KOPT-K1 (cell line): ENCODE data around the gene ENTHD1.
A peak's percentile ranks its signal among the peaks of the same experiment; 100 is the strongest.

Experiments
- H3K27ac ChIP-seq: fragments of 200-600 bp; sonication (generic); 2 replicates; pipeline ENCODE4 v1.5.1; 2016; ENCODE audit warnings: antibody characterized with exemption, mild to moderate bottlenecking, low read depth, low read length; ENCODE audit not compliant: poor library complexity, severe bottlenecking
- H3K36me3 ChIP-seq: fragments of 200-600 bp; sonication (generic); 2 replicates; pipeline ENCODE4 v1.5.1; 2017; ENCODE audit warnings: antibody characterized with exemption, mild to moderate bottlenecking, low read length, moderate library complexity; ENCODE audit not compliant: insufficient read depth
- H3K9me3 ChIP-seq: fragments of 200-600 bp; sonication (generic); 2 replicates; pipeline ENCODE4 v1.5.1; 2017; ENCODE audit warnings: antibody characterized with exemption, low read length, mild to moderate bottlenecking; ENCODE audit not compliant: insufficient read depth, poor library complexity, severe bottlenecking

Gene ENTHD1

GRCh38 chr22:39819429-39819828 lies 74.1 kb downstream of the ENTHD1 start:
- Histone ChIP-seq H3K9me3 (no peaks in the 10 kb centered on the region), H3K27ac (no peak overlapping the region), H3K36me3 (no peaks in the 10 kb centered on the region)

DNA sequence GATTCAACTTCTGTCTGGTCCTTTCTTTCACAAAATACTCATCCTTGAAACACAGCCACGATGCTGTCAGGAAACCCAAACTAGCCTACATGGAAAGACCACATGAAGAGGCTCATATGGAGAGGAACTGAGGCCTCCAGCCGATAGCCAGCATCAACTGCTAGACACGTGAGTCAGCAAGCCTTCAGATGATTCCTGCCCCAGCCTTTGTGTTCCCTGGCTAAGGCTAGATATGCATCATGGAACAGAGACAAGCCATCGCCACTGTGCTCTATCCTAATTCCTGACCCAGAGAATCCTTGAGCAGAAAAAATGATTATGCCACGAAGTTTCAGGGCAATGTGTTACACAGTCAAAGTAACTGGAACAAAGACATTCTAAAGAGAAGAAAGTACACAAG lies 75.5 kb downstream of the ENTHD1 start:
- no peak overlapping the region for H3K27ac ChIP-seq
- no peaks in the 10 kb centered on the region for H3K36me3 ChIP-seq
- no peaks in the 10 kb centered on the region for H3K9me3 ChIP-seq

- no peak overlapping the region for H3K27ac ChIP-seq
- no peaks in the 10 kb centered on the region for H3K9me3 ChIP-seq
- no peaks in the 10 kb centered on the region for H3K36me3 ChIP-seq
Observed at GRCh38 chr22:39815932-39816331, 77.6 kb downstream of the ENTHD1 start.

DNA sequence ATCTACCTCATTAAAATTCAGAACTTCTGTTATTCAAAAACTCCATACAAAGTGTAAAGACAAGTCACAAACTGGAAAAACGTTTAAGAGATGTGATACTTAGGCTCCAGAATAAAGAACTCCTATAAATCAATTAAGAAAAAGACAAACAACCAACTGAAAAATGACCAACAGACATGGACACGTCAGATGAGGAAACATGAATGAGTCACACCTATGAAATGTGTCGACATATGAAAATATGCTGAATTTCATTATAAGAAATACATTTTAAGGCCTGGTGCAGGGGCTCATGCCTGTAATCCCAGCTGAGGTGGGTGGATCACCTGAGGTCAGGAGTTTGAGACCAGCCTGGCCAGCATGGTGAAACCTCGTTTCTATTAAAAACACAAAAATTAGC lies 78.7 kb downstream of the ENTHD1 start:
- Histone ChIP-seq H3K36me3 (no peaks in the 10 kb centered on the region), H3K9me3 (no peaks in the 10 kb centered on the region), H3K27ac (no peak overlapping the region)

DNA sequence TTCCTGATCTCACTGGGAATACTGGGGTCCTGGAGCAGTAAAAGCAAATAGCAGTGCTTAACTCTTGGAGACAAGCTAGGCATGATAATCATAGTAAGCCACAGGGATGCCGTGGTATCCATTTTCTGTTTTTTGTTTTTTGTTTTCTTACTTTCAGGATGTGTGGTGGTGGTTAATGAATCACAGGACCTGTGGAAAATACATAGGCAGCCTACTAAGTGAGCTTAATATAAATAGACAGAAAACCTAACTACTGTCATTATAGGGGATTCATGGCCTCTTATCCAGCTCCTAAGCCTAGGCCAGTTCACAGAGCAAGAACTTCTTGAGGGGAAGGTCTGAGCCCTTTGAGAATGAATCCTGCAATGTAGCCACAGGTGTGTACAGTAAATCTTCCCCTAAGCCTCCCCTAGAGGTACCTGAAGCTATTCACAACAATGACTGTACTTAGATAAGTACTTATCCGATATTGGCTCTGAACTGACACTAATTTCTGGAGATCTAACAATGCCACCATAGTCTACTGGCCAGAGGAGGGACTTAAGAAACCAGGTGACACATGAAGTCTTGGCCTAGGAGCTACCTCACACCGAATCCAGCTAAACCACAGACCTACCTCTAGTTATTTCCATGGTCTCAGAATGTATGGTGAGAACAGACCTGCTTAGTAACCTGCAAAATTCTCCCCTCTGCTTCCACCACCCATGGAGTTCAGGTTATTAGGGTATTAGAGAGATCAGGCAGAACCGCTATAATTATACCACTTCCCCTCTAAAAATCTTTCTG lies 83.6 kb downstream of the ENTHD1 start:
- Histone ChIP-seq H3K9me3 (no peaks in the 10 kb centered on the region), H3K27ac (no peak overlapping the region), H3K36me3 (no peaks in the 10 kb centered on the region)

DNA sequence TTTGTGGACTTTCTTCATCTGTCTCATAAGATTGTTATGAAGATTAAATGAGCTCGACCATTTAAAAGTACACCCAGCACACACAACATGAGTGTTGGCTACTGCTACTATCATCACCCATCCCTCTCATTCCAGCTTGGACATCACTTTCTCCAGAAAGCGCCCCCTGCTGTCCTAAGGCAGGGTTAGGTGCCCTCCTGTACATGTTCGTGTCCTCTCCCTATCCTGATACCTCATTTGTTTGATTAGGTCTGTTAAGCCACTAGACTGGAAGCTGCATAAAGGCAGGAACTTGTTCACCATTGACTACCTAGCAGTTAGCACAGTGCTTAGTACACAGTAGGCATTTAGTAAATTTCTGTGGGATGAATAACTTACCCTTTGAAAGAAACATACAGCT lies 85.5 kb downstream of the ENTHD1 start:
- Histone ChIP-seq H3K36me3 (no peaks in the 10 kb centered on the region), H3K9me3 (no peaks in the 10 kb centered on the region), H3K27ac (no peak overlapping the region)

DNA sequence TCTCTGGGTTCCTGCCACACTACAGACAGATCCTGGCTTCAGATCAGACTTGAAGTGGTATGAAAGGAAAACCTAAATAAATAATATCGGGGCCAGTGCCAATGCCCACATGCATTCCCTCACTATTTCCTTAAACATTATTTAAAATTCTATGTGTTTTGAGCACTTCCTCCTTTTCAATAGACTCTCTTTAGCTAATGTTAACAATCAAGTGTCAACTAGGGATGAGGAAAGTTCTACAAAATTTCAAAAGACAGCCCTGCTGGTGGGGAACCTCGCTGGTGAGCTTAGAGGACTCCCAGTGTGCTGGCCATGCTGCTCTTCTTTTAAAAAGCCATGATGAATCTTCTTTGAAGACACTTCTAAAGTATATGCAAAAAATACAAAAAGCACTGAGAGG lies 87.5 kb downstream of the ENTHD1 start:
- Histone ChIP-seq H3K36me3 (no peaks in the 10 kb centered on the region), H3K27ac (no peak overlapping the region), H3K9me3 (no peaks in the 10 kb centered on the region)

DNA sequence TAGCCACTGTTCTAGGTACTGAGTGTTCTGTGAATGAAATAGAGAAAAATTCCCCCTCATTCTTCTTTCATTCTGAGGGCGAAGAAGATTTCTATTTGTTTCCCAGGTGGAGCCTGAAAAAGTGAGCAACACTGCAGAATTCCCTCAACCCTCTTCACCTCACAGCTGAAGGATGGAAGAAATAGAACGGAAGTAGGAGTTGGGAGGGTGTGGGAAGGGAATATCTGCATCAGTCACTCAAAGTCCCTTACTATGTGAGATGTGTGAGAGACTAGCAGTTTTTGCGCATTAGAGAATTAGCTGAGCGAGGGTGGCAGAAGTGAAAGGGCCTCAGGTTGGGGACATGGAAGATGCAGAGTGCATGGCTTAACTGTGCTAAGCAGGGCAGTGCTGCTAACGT lies 88.4 kb downstream of the ENTHD1 start:
- no peaks in the 10 kb centered on the region for H3K36me3 ChIP-seq
- H3K9me3 ChIP-seq = no peaks in the 10 kb centered on the region
- no peak overlapping the region for H3K27ac ChIP-seq

- Histone ChIP-seq H3K27ac (no peak overlapping the region), H3K9me3 (peaks cover 21% of the 10 kb centered on the region), H3K36me3 (no peaks in the 10 kb centered on the region)
Observed at GRCh38 chr22:39802682-39803081, 90.9 kb downstream of the ENTHD1 start.

- H3K9me3 ChIP-seq = peaks cover 32% of the 10 kb centered on the region
- no peak overlapping the region for H3K27ac ChIP-seq
- H3K36me3 ChIP-seq = no peaks in the 10 kb centered on the region
Observed at GRCh38 chr22:39800790-39801520, 92.6 kb downstream of the ENTHD1 start.

GRCh38 chr22:39797528-39798147 lies 95.9 kb downstream of the ENTHD1 start:
- Histone ChIP-seq H3K36me3 (no peaks in the 10 kb centered on the region), H3K27ac (no peak overlapping the region), H3K9me3 (peaks cover 34% of the 10 kb centered on the region)

- Histone ChIP-seq H3K27ac (no peak overlapping the region), H3K36me3 (no peaks in the 10 kb centered on the region), H3K9me3 (peaks cover 5% of the 10 kb centered on the region)
Observed at GRCh38 chr22:39789788-39790187, 103.8 kb downstream of the ENTHD1 start.

- H3K36me3 ChIP-seq = no peaks in the 10 kb centered on the region
- H3K9me3 ChIP-seq = no peaks in the 10 kb centered on the region
- no peak overlapping the region for H3K27ac ChIP-seq
Observed at GRCh38 chr22:39785232-39785631, 108.3 kb downstream of the ENTHD1 start.

DNA sequence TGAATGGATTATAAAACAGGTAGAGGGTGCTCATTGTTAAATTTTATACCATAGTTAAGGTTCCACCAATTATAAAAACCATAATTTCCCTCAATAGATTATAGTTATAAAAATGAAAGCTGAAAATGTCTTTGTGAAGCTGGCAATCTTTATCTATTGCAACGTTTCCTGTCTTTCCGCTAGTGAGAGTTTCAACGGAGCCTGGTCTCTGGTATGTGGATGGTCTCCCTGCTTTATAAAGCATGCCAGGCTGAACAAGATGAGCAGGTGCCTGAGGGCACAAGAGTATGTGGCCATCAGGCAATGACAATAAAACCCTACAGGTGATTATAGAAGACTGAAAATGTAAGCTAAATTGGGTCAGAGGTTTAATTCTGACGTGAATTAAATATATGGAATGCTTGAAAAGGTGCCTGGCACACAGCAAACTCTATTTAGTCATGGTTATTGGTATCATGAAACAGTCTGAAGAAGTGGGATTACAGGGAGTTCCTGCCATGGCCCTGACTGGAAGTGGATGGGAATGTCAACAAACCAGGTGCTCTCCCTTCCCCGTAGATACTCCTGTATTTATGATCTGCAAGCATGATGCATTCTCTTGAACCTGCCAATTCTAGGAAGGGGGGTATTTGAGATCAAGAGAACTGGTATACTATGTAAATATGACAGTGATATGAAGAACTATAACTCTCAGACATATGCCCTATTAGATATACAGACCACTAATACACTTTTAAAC lies 115.7 kb downstream of the ENTHD1 start:
- Histone ChIP-seq H3K36me3 (no peaks in the 10 kb centered on the region), H3K27ac (peak overlapping the region; percentile 39), H3K9me3 (no peaks in the 10 kb centered on the region)
